HG02884 (cell line): ENCODE results near the gene MRPL1.
A peak's percentile ranks its signal among the peaks of the same experiment; 100 is the strongest.
"Not testable (repeated sequence)": the region's sequence is repeated elsewhere in the genome, so short reads cannot be mapped to it uniquely, and the experiment has no call there.

ENCODE experiments used
- ATAC-seq: cut with Tn5 transposase; IDR thresholded peaks from one replicate; pipeline ENCODE4 v1.9.1; 2021; ENCODE audit warnings: mild to moderate bottlenecking, moderate library complexity; ENCODE audit not compliant: unreplicated experiment

MRPL1 gene

DNA sequence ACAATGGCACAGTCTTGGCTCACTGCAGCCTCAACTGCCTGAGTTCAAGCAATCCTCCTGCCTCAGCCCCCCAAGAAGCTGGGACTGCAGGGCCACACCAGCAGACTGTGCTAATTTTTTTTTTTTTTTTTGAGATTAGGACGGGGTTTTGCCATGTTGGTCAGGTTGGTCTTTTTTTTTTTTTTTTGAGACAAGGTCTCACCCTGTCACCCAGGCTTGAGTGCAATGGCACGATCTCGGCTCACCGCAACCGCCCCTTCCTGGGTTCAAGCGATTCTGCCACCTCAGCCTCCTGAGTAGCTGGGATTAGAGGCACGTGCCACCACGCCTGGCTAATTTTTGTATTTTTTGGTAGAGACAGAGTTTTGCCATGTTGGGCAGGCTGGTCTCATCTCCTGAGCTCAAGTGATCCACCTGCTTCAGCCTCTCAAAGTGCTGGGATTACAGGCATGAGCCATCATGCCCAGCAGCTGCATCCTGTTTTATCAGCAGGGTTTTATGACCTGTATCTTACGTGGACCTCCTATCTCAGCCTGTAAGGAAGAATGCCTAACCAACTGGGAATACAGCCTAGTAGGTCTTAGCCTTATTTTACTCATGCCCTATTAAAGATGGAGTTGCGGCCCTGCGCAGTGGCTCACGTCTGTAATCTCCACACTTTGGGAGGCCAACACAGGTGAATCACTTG, 13.2 kb upstream of the MRPL1 start:
- ATAC-seq, result no peak

- peak; percentile 97 for ATAC-seq
These were observed 9.6 kb upstream of the MRPL1 start for GRCh38 chr4:77852892-77853495.

GRCh38 chr4:77854431-77855111, 8.1 kb upstream of the MRPL1 start:
- no peak for ATAC-seq

DNA sequence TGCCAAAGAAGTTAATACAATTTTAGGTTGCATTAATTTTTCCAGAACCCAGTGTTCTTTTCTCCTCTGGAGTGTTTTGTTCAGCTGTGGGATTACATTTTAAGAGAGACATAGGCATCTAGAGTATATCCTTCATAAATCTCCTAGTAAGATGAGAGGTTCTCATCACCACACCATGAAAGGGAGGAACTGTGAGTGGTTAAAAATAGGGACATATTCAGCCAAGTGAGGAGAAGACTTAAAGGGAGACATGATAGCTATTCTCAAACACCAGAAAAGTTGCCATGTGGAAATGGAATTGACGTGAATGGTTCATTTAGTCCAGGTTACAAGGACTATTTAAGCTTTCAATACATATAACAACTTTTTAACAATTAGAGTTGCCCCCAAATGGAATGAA, 6.5 kb upstream of the MRPL1 start:
- ATAC-seq, result no peak

DNA sequence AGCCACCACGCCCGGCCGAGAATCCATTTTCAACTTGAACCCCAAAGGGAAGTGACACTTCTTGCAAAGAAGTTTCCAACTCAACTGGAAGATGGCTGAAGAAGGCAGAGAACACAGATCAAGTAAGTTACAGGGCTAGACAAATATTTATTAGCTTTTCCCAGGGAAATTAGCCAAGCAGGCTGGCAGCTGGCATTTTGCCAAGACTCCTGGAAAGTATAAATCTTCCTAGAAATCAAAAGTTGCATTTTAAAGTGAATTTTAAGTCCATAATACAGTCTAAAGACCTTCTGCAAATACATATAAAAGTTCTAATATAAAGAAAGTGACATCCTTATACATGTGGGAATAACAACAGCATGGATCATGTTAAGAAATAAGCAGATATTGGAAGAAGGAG, 3.4 kb upstream of the MRPL1 start:
- no peak for ATAC-seq

DNA sequence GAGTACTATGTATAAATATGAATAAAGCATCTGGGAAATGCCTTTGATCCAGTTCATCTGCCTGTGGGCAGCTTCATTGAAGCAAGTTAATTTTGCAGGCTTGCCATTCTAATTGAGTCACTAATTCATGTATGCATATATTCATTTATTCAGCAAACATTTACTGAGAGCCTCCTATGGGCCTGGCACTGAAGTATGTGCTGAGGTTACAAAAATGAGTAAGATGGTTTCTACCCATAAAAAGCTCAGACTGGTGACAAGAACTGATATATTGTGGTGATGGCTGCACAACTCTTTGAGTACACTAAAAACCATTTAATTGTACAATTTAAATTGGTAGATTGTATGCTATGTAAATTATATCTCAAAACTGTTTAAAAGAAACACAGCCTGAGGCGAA, 1.1 kb upstream of the MRPL1 start:
- no peak for ATAC-seq

DNA sequence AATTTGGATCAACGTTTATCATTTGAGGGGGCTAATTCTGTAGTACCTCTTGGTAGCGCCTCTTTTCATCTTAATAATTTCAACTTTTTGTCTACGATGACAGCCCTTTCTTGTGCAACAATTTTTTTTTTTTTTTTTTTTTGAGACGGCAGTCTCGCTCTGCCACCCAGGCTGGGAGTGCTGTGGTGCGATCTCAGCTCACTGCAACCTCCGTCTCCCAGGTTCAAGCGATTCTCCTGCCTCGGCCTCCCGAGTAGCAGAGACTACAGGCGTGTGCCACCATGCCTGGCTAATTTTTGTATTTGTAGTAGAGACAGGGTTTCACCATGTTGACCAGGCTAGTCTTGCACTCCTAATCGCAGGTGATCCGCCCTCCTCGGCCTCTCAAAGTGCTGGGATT, 711 bp downstream of the MRPL1 start:
- ATAC-seq, result not testable (repeated sequence)

DNA sequence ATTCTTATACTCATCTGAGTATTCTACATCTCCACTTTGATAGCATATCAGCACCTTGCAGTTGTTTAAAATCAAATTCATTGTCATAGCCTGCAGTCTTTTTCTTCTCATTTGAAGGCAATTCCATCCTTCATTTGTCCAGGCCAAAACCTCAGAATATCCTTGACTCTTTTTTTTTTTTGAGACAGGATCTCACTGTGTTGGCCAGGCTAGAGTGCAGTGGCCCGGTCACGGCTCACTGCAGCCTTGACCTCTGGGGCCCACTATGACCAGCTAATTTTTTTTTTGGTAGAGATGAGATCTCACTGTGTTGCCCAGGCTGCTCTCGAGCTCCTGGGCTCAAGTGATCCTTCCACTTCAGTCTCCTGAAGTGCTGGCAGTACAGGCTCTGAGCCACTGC, 2.6 kb downstream of the MRPL1 start:
- no peak for ATAC-seq

DNA sequence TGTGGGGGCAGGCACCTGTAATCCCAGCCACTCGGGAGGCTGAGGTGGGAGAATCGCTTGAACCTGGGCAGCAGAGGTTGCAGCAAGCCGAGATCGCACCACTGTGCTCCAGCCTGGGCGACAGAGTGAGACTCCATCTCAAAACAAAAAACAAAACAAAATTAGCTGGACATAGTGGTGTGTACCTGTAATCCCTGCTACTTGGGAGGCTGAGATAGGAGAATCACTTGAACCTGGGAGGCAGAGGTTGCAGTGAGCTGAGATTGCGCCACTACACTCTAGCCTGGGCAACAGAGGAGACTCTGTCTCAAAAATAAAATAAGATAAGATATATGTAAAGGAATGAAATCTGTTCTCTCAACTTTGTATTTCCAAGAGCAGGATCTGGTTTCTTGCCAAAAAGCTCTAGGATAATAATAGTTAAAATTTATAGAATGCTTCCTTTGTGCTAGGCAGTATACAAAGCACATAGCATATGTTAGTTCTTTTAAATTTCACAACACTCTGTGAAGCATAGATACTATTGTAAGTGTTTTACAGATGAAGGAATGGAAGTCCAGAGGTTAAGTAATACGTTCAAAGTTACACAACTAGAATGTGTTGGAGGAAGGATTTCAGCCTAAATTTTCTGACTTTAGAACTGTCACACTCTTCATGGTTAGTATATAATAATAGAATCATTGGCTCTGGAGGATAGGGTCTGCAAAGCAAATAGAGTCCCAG, 10.3 kb downstream of the MRPL1 start:
- ATAC-seq, result no peak

DNA sequence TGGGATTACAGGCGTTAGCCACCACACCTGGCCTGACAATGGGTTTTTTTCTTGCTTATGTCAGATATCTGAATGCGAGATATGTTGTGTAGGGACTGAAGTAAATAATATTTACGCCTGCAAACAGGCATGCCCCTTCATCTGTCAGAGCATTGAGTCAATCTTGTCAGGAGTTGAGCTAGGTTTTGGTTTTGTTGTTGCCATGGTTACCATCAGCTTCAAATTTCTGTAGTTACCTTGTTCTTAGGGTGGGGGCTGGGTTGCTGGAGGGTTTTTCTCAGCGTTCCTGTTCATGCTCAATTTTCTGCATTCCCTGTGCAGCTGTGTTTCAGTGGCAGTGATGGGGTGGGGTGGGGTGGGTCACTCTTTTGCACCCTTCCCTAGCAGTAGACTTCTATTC, 14.5 kb downstream of the MRPL1 start:
- no peak for ATAC-seq

DNA sequence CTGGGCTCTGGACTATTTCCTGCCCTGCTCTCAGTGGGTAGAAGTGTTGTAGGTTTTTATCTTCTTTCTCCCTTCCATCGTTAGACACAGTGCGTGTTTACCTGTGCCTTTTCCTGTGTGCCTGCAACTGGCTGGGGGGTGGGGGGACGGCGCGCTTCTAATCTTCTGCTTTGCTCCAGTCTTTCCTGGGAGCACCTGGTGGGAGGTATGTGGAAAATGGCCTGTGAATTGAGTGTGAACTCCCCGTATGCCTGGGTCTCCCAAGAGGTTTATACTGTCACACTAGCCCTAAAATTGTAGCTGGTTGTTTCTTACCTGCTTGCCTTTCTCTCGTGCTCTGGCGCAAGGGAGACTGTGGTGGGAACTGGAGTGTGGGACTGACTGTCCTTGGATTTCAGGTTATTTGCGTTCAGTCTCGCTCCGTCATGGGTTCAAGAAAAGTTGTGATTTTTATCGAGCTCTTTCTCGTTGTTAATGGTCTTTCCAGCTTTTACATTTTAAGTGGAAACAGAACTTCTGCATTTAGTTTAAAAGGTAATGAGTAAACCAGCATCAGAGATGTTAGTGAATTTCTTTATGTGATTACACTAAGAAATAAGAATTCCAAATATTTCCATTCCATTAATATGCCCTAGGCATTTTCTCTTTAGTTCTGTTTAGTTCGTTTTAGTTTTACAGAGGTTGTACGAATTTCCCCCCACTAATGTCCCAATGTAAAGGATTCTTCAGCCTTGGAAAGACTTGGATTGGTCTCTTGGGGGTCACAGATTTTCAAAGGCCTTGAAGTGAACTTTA, 15.3 kb downstream of the MRPL1 start:
- no peak for ATAC-seq

DNA sequence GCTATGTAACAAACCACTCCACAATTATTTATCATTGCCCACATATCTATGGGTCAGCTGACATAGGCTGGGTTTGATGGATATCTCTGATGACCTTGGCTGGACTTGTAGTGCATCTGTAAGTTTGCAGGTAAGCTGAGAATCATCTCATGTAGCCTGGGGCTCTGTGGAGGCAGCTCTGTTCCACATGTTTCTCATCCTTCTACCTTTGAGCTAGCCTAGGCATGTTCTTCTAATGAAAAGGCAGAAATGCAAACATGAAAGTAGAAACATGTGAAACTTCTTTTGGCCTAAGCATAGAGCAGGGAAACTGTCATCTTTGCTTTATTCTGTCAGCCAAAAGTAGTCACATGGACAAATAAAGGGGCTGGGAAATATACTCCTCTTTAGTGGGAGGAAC, 18.2 kb downstream of the MRPL1 start:
- ATAC-seq, result no peak

DNA sequence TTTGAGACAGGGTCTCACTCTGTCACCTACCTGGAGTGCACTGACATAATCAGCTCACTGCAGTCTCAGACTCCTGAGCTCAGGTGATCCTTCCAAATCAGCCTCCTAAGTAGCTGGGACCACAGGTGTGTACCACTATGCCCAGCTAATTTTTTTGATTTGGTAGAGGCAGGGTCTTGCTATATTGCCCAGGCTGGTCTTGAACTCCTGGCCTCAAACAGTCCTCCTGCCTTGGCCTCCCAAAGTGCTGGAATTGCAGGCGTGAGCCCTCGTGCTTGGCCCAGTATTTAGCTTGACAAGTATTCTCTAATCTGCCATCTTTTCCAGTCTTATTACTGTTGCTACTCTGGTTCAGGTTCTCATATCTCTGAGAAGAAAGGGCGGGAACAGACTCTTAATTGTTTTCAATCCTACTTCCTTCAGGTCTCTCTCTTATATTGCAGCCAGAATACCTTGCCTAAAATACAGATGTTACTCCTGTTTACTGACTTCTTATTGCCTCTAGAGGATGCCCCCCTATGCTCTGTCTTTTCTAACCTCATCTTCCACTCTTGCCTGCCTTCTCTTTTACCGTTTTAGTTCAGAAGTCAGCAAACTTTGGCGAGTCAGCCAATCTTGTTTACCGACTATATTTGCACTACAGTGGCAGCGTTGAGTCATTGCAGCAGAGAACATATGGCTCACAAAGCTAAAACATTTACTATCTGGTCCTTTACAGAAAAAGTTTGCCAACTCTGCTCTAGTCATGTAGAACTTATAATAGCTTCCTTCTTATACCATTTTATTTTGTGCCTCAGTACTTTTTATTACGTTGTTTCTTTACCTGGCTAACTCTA, 19.0 kb downstream of the MRPL1 start:
- no peak for ATAC-seq

DNA sequence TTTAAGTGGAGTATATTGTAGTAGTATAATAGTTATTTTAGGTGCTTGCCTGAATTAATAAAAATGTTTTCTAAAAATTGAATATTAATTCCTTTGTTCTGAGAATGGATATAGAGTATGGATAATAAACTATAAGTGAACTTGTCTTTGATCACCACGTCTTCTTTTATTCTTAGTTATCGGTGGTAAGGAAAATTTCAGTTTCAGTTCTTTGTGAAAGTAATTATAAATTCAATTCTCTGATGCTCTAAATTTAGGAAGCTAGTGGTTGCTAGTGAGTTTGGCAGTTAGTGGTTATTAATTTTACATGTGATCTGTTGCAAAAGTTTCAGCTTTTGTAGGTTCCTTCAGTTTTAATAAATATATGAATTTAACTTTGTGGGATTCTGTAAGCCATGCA, 30.8 kb downstream of the MRPL1 start:
- ATAC-seq, result peak; percentile 85

DNA sequence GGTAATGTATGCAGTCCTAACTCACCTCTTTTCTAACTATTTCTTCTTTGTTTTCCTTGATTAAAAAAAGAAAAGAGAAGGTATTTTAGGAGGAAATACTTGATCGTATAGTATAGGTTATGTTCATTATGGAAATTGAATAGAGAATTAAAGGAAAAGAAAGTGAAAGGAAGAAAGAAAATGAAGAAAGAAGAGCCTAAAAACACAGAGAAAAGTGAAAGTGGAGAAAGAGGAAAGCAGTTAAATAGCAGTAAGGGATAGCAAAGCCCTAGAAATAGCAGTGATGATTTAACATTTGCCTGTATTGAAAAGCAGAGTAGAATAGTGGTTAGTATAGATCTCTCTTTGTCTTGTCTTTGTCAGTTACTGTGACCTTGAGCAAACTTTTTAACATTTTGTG, 37.0 kb downstream of the MRPL1 start:
- no peak for ATAC-seq

DNA sequence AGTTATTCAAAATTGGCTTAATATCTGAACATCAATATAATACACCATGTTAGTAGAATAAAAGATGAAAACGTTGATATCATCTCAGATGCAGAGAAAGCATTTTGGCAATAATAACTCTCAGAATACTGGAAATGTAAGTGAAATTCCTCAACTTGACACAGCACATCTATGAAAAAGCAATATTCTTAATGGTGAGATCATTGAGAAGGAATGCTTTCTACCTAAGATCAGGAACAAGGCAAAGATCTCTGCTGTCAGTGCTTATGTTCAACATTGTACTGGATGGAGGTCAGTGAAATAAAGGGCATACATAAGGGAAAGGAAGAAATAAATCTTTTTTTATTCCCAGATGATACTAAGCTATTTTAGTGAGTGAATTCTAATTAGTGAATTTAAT, 40.6 kb downstream of the MRPL1 start:
- ATAC-seq, result no peak

DNA sequence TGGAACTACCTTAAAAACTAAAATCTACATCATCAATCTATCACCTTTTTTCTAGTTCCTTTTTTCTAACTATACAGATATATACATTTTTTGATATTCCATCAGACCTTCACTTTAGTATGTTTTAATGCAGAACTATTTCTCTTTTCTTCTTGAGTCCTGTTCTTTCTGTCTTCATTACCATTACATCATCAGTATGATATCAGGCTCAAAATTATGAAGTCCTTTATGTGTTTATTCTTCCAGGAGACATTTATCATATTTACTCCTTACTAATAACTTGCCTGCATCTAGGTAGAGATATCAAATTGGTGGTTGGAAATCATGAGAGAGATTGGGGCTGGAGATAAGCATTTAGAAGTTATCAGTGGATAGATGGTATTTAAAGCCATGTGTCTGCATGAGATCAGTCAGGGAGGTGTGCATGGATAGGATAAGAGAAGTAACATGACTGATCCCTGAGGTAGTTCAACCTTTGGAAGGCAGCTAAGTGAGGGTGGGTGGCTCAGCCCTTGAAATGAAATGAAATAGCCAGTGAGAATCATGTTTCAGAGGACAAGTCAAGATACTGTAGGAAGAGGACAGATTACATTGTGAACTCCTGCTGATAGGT, 43.1 kb downstream of the MRPL1 start:
- ATAC-seq, result no peak

DNA sequence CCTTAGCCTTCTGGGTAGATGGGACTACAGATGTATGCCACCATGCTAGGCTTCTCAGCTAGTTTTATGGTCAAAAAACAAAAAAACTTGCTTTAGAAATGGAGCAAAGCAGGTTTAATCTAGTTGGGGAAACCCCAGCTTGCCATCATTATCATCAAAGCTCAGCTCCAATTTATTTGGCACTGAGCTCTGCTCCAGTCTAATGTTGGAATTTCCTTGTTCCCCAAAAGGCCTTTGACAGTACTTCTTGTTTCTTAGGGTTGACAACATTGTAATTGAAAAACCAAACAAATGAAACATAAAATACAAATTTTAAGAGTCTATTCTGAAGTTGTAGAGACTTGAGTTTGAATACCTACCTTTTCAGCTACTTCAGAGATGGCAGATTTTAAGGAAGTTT, 48.0 kb downstream of the MRPL1 start:
- no peak for ATAC-seq

GRCh38 chr4:77911091-77911490, 48.5 kb downstream of the MRPL1 start:
- ATAC-seq, result no peak
